SK-N-SH treated with all-trans-retinoic acid at 6 μM for 48 hours (cell line): ENCODE results near the gene PRRC2A.

Experiments used
- ATAC-seq: fragments of 200-7000 bp; cut with Tn5 transposase; 3 replicates; pipeline ENCODE4 v1.9.1; 2020; ENCODE audit warnings: mild to moderate bottlenecking, moderate library complexity
- ARNTL ChIP-seq: fragments of 450-650 bp; formaldehyde crosslinking; IDR thresholded peaks from 2 replicates; pipeline ENCODE4 v1.5.0; 2020; ENCODE audit warnings: low read depth, mild to moderate bottlenecking, moderate library complexity, borderline replicate concordance
- BACH2 ChIP-seq: fragments of 250-450 bp; sonication (Bioruptor Pico); IDR thresholded peaks from 2 replicates; pipeline ENCODE4 v1.9.0; 2021; ENCODE audit warnings: mild to moderate bottlenecking, borderline replicate concordance
- GLIS3 ChIP-seq: fragments of 250-450 bp; sonication (Bioruptor Pico); IDR thresholded peaks from 2 replicates; pipeline ENCODE4 v1.5.0; 2020; ENCODE audit warnings: mild to moderate bottlenecking, moderate library complexity
- ISL1 ChIP-seq: fragments of 250-450 bp; sonication (Bioruptor Pico); IDR thresholded peaks from 2 replicates; pipeline ENCODE4 v2.1.2; 2022; ENCODE audit warnings: mild to moderate bottlenecking, moderate library complexity
- OSR1 ChIP-seq: fragments of 250-450 bp; sonication (Bioruptor Pico); IDR thresholded peaks from 2 replicates; pipeline ENCODE4 v1.8.0; 2022; ENCODE audit warnings: moderate library complexity, mild to moderate bottlenecking, inconsistent platforms
- PPARA ChIP-seq: fragments of 250-450 bp; sonication (Bioruptor Pico); IDR thresholded peaks from 2 replicates; pipeline ENCODE4 v1.5.0; 2020; ENCODE audit warnings: mild to moderate bottlenecking, borderline replicate concordance
- RARB ChIP-seq: fragments of 250-450 bp; sonication (Bioruptor Pico); IDR thresholded peaks from 2 replicates; pipeline ENCODE4 v1.8.0; 2021; ENCODE audit warnings: mild to moderate bottlenecking, moderate library complexity
- SNAI2 ChIP-seq: fragments of 250-450 bp; sonication (Bioruptor Pico); IDR thresholded peaks from 2 replicates; pipeline ENCODE4 v1.5.0; 2020; ENCODE audit warnings: mild to moderate bottlenecking, moderate library complexity
- TCF4 ChIP-seq: fragments of 250-450 bp; sonication (Bioruptor Pico); IDR thresholded peaks from 2 replicates; pipeline ENCODE4 v1.8.0; 2021; ENCODE audit warnings: mild to moderate bottlenecking, moderate library complexity, borderline replicate concordance
- TOX ChIP-seq: fragments of 250-450 bp; sonication (Bioruptor Pico); IDR thresholded peaks from 2 replicates; pipeline ENCODE4 v1.8.0; 2021; ENCODE audit warnings: mild to moderate bottlenecking, moderate library complexity, borderline replicate concordance
- ZFP3 ChIP-seq: fragments of 250-450 bp; sonication (Bioruptor Pico); IDR thresholded peaks from 2 replicates; pipeline ENCODE4 v1.5.0; 2020; ENCODE audit warnings: mild to moderate bottlenecking, moderate library complexity
- ZFP30 ChIP-seq: fragments of 450-650 bp; formaldehyde crosslinking; IDR thresholded peaks from 2 replicates; pipeline ENCODE4 v1.5.0; 2022; ENCODE audit warnings: mild to moderate bottlenecking, moderate library complexity
- ZNF565 ChIP-seq: fragments of 450-650 bp; formaldehyde crosslinking; conservative IDR thresholded peaks from 2 replicates; pipeline ENCODE4 v1.5.0; 2020; ENCODE audit warnings: low read depth, mild to moderate bottlenecking, moderate library complexity
- ZNF8 ChIP-seq: fragments of 450-650 bp; formaldehyde crosslinking; IDR thresholded peaks from 2 replicates; pipeline ENCODE4 v1.5.0; 2020; ENCODE audit warnings: mild to moderate bottlenecking, moderate library complexity
- TF ChIP-seq, protein P1 (sequence below): fragments of 250-450 bp; sonication (Bioruptor Pico); IDR thresholded peaks from 2 replicates; pipeline ENCODE4 v1.5.1; 2020; ENCODE audit warnings: low read depth, mild to moderate bottlenecking, moderate library complexity
- TF ChIP-seq, protein P2 (sequence below): fragments of 250-450 bp; sonication (Bioruptor Pico); IDR thresholded peaks from 2 replicates; pipeline ENCODE4 v1.5.0; 2020; ENCODE audit warnings: mild to moderate bottlenecking, moderate library complexity
- TF ChIP-seq, protein P3 (sequence below): fragments of 250-450 bp; sonication (Bioruptor Pico); IDR thresholded peaks from 2 replicates; pipeline ENCODE4 v1.8.0; 2020; ENCODE audit warnings: mild to moderate bottlenecking, moderate library complexity, borderline replicate concordance
- TF ChIP-seq, protein P4 (sequence below): fragments of 250-450 bp; sonication (Bioruptor Pico); IDR thresholded peaks from 2 replicates; pipeline ENCODE4 v1.5.1; 2021; ENCODE audit warnings: mild to moderate bottlenecking, moderate library complexity

PRRC2A gene

DNA sequence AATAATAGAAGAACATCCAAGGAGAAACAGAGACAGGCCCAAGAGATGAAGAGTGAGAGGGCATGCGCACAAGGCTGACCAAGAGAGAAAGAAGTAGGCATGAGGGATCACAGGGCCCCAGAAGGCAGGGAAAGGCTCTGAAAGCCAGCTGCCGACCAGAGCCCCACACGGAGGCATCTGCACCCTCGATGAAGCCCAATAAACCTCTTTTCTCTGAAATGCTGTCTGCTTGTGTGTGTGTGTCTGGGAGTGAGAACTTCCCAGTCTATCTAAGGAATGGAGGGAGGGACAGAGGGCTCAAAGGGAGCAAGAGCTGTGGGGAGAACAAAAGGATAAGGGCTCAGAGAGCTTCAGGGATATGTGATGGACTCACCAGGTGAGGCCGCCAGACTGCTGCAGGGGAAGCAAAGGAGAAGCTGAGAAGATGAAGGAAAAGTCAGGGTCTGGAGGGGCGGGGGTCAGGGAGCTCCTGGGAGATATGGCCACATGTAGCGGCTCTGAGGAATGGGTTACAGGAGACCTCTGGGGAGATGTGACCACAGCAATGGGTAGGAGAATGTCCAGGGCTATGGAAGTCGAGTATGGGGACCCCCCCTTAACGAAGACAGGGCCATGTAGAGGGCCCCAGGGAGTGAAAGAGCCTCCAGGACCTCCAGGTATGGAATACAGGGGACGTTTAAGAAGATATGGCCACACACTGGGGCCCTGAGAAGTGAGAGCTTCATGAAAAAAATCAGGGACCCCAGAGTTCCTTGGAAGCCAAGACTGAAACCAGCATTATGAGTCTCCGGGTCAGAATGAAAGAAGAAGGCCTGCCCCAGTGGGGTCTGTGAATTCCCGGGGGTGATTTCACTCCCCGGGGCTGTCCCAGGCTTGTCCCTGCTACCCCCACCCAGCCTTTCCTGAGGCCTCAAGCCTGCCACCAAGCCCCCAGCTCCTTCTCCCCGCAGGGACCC lies 46.1 kb upstream of the PRRC2A start:
- no peak for ATAC-seq
- TF ChIP-seq, protein P1, sequence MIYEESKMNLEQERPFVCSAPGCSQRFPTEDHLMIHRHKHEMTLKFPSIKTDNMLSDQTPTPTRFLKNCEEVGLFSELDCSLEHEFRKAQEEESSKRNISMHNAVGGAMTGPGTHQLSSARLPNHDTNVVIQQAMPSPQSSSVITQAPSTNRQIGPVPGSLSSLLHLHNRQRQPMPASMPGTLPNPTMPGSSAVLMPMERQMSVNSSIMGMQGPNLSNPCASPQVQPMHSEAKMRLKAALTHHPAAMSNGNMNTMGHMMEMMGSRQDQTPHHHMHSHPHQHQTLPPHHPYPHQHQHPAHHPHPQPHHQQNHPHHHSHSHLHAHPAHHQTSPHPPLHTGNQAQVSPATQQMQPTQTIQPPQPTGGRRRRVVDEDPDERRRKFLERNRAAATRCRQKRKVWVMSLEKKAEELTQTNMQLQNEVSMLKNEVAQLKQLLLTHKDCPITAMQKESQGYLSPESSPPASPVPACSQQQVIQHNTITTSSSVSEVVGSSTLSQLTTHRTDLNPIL (CRISPR knock-in tag) = no peak
- TF ChIP-seq TOX (CRISPR knock-in tag) = no peak
- no peak for TF ChIP-seq TCF4 (CRISPR knock-in tag)
- TF ChIP-seq, protein P2, sequence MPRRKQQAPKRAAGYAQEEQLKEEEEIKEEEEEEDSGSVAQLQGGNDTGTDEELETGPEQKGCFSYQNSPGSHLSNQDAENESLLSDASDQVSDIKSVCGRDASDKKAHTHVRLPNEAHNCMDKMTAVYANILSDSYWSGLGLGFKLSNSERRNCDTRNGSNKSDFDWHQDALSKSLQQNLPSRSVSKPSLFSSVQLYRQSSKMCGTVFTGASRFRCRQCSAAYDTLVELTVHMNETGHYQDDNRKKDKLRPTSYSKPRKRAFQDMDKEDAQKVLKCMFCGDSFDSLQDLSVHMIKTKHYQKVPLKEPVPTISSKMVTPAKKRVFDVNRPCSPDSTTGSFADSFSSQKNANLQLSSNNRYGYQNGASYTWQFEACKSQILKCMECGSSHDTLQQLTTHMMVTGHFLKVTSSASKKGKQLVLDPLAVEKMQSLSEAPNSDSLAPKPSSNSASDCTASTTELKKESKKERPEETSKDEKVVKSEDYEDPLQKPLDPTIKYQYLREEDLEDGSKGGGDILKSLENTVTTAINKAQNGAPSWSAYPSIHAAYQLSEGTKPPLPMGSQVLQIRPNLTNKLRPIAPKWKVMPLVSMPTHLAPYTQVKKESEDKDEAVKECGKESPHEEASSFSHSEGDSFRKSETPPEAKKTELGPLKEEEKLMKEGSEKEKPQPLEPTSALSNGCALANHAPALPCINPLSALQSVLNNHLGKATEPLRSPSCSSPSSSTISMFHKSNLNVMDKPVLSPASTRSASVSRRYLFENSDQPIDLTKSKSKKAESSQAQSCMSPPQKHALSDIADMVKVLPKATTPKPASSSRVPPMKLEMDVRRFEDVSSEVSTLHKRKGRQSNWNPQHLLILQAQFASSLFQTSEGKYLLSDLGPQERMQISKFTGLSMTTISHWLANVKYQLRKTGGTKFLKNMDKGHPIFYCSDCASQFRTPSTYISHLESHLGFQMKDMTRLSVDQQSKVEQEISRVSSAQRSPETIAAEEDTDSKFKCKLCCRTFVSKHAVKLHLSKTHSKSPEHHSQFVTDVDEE (CRISPR knock-in tag) = no peak
- no peak for TF ChIP-seq ARNTL (CRISPR knock-in tag)
- no peak for TF ChIP-seq ISL1 (CRISPR knock-in tag)
- no peak for TF ChIP-seq SNAI2
- TF ChIP-seq RARB (CRISPR knock-in tag) = no peak
- no peak for TF ChIP-seq BACH2 (CRISPR knock-in tag)
- TF ChIP-seq, protein P3, sequence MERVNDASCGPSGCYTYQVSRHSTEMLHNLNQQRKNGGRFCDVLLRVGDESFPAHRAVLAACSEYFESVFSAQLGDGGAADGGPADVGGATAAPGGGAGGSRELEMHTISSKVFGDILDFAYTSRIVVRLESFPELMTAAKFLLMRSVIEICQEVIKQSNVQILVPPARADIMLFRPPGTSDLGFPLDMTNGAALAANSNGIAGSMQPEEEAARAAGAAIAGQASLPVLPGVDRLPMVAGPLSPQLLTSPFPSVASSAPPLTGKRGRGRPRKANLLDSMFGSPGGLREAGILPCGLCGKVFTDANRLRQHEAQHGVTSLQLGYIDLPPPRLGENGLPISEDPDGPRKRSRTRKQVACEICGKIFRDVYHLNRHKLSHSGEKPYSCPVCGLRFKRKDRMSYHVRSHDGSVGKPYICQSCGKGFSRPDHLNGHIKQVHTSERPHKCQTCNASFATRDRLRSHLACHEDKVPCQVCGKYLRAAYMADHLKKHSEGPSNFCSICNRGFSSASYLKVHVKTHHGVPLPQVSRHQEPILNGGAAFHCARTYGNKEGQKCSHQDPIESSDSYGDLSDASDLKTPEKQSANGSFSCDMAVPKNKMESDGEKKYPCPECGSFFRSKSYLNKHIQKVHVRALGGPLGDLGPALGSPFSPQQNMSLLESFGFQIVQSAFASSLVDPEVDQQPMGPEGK = no peak
- TF ChIP-seq ZFP3 = no peak

DNA sequence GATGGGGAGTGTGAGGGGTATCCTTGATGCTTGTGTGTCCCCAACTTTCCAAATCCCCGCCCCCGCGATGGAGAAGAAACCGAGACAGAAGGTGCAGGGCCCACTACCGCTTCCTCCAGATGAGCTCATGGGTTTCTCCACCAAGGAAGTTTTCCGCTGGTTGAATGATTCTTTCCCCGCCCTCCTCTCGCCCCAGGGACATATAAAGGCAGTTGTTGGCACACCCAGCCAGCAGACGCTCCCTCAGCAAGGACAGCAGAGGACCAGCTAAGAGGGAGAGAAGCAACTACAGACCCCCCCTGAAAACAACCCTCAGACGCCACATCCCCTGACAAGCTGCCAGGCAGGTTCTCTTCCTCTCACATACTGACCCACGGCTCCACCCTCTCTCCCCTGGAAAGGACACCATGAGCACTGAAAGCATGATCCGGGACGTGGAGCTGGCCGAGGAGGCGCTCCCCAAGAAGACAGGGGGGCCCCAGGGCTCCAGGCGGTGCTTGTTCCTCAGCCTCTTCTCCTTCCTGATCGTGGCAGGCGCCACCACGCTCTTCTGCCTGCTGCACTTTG lies 45.1 kb upstream of the PRRC2A start, which contains the start of gene TNF:
Gene TNF (plus strand): TSS at position 231 of the 567 bp plus-strand sequence. CDS start 177 bp downstream, at position 408.
- TF ChIP-seq GLIS3 (CRISPR knock-in tag) (no peak), BACH2 (CRISPR knock-in tag) (no peak)
- ATAC-seq = no peak

DNA sequence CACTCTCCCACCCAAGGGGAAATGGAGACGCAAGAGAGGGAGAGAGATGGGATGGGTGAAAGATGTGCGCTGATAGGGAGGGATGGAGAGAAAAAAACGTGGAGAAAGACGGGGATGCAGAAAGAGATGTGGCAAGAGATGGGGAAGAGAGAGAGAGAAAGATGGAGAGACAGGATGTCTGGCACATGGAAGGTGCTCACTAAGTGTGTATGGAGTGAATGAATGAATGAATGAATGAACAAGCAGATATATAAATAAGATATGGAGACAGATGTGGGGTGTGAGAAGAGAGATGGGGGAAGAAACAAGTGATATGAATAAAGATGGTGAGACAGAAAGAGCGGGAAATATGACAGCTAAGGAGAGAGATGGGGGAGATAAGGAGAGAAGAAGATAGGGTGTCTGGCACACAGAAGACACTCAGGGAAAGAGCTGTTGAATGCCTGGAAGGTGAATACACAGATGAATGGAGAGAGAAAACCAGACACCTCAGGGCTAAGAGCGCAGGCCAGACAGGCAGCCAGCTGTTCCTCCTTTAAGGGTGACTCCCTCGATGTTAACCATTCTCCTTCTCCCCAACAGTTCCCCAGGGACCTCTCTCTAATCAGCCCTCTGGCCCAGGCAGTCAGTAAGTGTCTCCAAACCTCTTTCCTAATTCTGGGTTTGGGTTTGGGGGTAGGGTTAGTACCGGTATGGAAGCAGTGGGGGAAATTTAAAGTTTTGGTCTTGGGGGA lies 44.4 kb upstream of the PRRC2A start:
- ATAC-seq = no peak
- no peak for TF ChIP-seq GLIS3 (CRISPR knock-in tag)
- TF ChIP-seq, protein P4, sequence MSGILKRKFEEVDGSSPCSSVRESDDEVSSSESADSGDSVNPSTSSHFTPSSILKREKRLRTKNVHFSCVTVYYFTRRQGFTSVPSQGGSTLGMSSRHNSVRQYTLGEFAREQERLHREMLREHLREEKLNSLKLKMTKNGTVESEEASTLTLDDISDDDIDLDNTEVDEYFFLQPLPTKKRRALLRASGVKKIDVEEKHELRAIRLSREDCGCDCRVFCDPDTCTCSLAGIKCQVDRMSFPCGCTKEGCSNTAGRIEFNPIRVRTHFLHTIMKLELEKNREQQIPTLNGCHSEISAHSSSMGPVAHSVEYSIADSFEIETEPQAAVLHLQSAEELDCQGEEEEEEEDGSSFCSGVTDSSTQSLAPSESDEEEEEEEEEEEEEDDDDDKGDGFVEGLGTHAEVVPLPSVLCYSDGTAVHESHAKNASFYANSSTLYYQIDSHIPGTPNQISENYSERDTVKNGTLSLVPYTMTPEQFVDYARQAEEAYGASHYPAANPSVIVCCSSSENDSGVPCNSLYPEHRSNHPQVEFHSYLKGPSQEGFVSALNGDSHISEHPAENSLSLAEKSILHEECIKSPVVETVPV (CRISPR knock-in tag) = no peak
- no peak for TF ChIP-seq ZFP30 (CRISPR knock-in tag)
- TF ChIP-seq ZNF565 (CRISPR knock-in tag) = no peak
- no peak for TF ChIP-seq PPARA (CRISPR knock-in tag)
- TF ChIP-seq, protein P3 = no peak
- TF ChIP-seq OSR1 (CRISPR knock-in tag) = no peak
- TF ChIP-seq ZNF8 (CRISPR knock-in tag) = no peak
